D721Med (cell line): Measurements from ENCODE around the gene ZRANB2.

Experiments used
- DNase-seq: peaks from one replicate; pipeline ENCODE4 v3.0.0; 2011; ENCODE audit warnings: low spot score; ENCODE audit not compliant: insufficient read length
- FAIRE-seq: peaks from 2 replicates; lab custom pipeline; 2011; peaks lifted over from hg19 to GRCh38; lab: Jason Lieb, UNC
- TF ChIP-seq, protein P1 (sequence below): IDR thresholded peaks from 2 replicates; pipeline ENCODE4 v1.5.1; 2012; ENCODE audit warnings: mild to moderate bottlenecking, control low read depth; ENCODE audit not compliant: insufficient read depth; ENCODE audit errors: missing control alignments

The ZRANB2 gene

GRCh38 chr1:71030026-71030425 lies 50.8 kb downstream of the ZRANB2 start:
- TF ChIP-seq, protein P1, sequence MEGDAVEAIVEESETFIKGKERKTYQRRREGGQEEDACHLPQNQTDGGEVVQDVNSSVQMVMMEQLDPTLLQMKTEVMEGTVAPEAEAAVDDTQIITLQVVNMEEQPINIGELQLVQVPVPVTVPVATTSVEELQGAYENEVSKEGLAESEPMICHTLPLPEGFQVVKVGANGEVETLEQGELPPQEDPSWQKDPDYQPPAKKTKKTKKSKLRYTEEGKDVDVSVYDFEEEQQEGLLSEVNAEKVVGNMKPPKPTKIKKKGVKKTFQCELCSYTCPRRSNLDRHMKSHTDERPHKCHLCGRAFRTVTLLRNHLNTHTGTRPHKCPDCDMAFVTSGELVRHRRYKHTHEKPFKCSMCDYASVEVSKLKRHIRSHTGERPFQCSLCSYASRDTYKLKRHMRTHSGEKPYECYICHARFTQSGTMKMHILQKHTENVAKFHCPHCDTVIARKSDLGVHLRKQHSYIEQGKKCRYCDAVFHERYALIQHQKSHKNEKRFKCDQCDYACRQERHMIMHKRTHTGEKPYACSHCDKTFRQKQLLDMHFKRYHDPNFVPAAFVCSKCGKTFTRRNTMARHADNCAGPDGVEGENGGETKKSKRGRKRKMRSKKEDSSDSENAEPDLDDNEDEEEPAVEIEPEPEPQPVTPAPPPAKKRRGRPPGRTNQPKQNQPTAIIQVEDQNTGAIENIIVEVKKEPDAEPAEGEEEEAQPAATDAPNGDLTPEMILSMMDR = no peak
- FAIRE-seq (no peak), DNase-seq (no peak)

GRCh38 chr1:71028981-71029380 lies 51.9 kb downstream of the ZRANB2 start:
- FAIRE-seq (peak; percentile 46), DNase-seq (no peak)
- TF ChIP-seq, protein P1 = no peak

DNA sequence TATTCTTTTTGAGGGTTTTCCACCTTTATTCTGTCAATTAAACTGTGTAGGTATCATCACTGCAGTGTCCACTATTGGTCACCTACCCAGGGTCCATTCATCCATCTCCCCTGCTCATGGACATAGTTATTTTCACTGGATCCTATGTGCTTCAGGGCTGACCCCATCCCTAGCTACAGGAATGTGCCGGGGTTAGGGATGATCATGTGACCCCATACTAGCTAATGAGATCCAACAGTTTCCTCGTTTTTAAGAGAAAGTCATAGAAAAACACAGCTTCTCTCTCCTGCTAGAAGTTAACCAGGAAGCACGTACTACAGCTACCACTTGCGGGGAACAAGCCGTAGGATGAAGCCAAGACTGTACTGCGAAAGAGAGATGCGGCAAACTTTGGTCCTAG lies 52.8 kb downstream of the ZRANB2 start:
- DNase-seq (no peak), FAIRE-seq (no peak)
- TF ChIP-seq, protein P1 = no peak

DNA sequence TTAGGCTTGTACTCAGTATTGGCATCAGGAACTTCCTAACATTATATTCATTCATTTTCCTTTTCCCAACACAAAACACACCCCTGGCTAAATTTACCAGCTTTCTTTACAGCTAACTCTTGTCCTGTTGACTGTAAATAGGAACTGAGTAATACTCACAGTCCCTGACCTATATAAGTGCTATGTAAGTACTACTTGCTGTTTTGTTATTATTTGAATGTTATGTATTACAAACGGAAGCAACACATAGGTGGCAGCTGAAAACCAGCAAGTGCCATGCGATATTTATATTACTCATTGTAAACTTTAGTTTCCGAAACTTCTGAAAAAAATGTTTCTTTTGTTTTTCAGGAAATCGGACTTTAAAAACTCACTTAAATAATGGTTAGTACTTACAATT lies 54.7 kb downstream of the ZRANB2 start:
- DNase-seq (no peak), FAIRE-seq (no peak)
- TF ChIP-seq, protein P1 = no peak

GRCh38 chr1:71023515-71023914 lies 57.3 kb downstream of the ZRANB2 start:
- DNase-seq (no peak), FAIRE-seq (no peak)
- TF ChIP-seq, protein P1 = no peak

- DNase-seq (no peak), FAIRE-seq (no peak)
- TF ChIP-seq, protein P1 = no peak
These were observed 61.4 kb downstream of the ZRANB2 start for GRCh38 chr1:71019233-71019969.

GRCh38 chr1:71018791-71019190 lies 62.0 kb downstream of the ZRANB2 start:
- DNase-seq = no peak
- TF ChIP-seq, protein P1 = no peak
- FAIRE-seq = no peak
